Mucosa of stomach (tissue), 1 donor: ENCODE results near the gene MEIOB.

Source experiments
- H3K27me3 ChIP-seq: one replicate; pipeline ENCODE4 v1.7.0; 2013; ENCODE audit warnings: mild to moderate bottlenecking, low read length; ENCODE audit not compliant: control insufficient read depth, insufficient read depth
- H3K36me3 ChIP-seq: one replicate; pipeline ENCODE4 v1.7.0; 2013; ENCODE audit warnings: low read length; ENCODE audit not compliant: control insufficient read depth, insufficient read depth
- H3K4me1 ChIP-seq: one replicate; pipeline ENCODE4 v1.7.0; 2013; ENCODE audit warnings: mild to moderate bottlenecking, low read length; ENCODE audit not compliant: control insufficient read depth, insufficient read depth
- H3K4me3 ChIP-seq: one replicate; pipeline ENCODE4 v1.7.0; 2013; ENCODE audit warnings: low read length
- H3K9ac ChIP-seq: one replicate; pipeline ENCODE4 v1.7.0; 2013; ENCODE audit warnings: mild to moderate bottlenecking, low read length, moderate library complexity
- H3K9me3 ChIP-seq: one replicate; pipeline ENCODE4 v1.7.0; 2013; ENCODE audit warnings: mild to moderate bottlenecking, low read length, moderate library complexity; ENCODE audit not compliant: control insufficient read depth
- donor health status: Pancreatic carcinoma.

The MEIOB gene

DNA sequence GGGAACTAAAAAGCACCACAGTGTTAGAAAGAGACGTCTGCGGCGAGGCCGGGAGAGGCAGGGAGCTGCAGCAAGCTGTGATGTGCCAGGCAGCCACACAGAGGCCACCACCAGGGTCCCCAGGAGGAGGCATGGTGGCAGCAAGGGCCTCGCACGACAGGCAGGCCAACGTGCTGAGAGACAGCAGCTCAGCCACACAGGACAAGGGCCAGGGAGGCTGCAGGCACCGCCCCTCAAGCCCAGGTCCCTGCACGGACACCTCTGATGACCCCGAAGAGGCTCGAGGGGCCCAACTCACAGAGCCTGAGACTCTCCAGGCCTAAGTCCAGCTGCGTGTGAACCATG, 51.0 kb downstream of the MEIOB start:
- H3K36me3 ChIP-seq, result no peaks in the 10 kb centered on the region
- no peaks in the 10 kb centered on the region for H3K9me3 ChIP-seq

DNA sequence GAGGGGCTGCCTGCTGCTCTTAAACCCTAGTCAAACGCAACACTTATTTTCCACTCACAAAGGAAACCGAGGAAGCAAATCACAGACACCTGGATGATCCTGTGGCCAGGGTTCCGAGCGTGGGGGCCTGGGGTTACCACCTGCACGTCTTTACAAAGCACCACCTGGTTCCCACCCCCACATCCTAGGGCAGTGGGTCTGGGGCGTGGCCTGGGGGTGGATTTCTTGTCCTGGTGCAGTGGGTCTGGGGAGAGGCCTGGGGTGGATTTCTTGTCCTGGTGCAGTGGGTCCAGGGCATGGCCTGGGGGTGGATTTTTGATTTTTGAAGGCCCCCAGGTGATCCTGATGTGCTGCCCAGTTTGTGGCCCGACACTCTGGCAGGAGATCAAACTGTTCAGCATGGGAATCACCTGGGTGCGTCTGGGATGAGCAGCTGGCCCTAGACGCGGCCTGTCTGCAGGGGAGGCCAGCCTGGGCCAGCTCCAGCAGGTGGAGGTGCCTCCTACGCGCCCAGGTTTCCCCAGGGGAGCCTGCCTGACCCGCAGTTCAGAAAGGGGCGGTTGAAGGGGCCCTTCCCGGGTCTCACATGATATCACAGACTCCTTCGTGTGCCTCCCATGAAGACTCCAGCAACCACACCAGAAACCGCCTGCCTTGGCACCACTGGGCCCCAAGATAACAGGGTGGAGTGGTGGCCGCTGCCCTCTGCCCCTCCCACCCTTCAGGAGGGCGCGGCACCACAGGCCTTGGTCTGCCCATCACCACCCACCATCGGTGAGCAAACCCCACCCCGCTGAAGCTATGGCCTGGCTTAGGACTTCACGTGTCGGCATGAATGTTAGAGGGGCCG, 51.6 kb downstream of the MEIOB start:
- H3K27me3 ChIP-seq, result no peaks in the 10 kb centered on the region
- H3K4me1 ChIP-seq, result peaks cover 6% of the 10 kb centered on the region
- H3K36me3 ChIP-seq, result no peaks in the 10 kb centered on the region
- no peak overlapping the region for H3K4me3 ChIP-seq
- no peaks in the 10 kb centered on the region for H3K9me3 ChIP-seq
- H3K9ac ChIP-seq, result no peak overlapping the region

More for the DNA sequence above, 51.0 kb downstream of the MEIOB start:
- Histone ChIP-seq H3K27me3 (no peaks in the 10 kb centered on the region), H3K4me3 (no peak overlapping the region), H3K4me1 (peaks cover 12% of the 10 kb centered on the region), H3K9ac (no peak overlapping the region)

DNA sequence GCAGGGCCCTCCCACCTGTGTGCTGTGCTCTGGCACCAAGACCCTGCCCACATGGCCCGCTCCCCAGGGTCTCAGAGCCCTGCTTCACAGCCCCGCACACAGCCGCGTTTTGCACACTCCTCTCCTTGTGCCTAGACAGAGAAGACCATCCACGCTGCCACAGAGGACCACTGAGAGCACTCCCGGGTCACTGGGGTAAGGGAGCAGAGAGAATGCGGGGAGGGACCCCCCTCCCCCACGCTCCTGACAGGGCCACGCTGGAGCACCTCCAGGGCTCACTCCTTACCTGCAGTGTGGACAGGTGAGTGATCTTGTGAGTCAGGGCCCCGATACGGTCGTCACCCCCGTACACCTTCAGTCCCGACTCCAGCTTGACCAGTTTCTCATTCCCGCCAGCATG, 52.4 kb downstream of the MEIOB start:
- H3K4me1 ChIP-seq, result no peaks in the 10 kb centered on the region
- no peaks in the 10 kb centered on the region for H3K9me3 ChIP-seq
- H3K9ac ChIP-seq, result no peak overlapping the region
- no peak overlapping the region for H3K4me3 ChIP-seq
- H3K36me3 ChIP-seq, result no peaks in the 10 kb centered on the region
- H3K27me3 ChIP-seq, result no peaks in the 10 kb centered on the region

DNA sequence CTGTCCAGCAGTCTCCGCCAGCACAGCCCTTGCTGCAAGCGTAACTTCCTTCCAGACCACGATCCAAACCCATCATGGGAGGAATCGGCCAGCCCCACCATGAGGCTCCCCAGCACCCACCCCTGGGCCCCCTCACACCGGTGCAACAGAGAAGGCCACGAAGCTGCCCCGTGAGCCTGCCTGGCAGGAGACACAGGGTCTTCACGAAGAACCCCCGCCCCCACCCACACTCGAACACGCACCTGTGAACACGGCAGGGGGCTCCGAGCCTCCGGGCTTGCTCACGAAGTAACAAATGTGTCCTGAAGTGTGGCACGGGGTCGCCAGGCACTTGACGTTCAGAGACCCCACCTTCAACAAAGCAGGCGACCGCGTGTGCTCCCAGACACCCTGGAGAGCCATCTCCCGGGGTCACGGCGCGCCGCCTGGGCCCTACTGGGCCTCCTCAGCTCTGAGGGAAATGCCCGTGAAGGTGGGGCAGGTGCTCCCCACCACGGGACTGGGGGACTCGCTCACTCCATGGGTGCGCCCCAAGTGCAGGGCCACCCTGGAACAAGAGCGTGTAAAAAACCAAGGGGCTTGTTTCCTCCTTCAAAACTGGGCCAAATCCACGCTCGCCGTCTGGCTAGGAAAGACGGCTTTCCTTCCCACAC, 53.0 kb downstream of the MEIOB start:
- H3K4me1 ChIP-seq, result no peaks in the 10 kb centered on the region
- H3K9me3 ChIP-seq, result no peaks in the 10 kb centered on the region
- H3K9ac ChIP-seq, result no peak overlapping the region
- H3K27me3 ChIP-seq, result no peaks in the 10 kb centered on the region
- H3K36me3 ChIP-seq, result no peaks in the 10 kb centered on the region
- no peak overlapping the region for H3K4me3 ChIP-seq

DNA sequence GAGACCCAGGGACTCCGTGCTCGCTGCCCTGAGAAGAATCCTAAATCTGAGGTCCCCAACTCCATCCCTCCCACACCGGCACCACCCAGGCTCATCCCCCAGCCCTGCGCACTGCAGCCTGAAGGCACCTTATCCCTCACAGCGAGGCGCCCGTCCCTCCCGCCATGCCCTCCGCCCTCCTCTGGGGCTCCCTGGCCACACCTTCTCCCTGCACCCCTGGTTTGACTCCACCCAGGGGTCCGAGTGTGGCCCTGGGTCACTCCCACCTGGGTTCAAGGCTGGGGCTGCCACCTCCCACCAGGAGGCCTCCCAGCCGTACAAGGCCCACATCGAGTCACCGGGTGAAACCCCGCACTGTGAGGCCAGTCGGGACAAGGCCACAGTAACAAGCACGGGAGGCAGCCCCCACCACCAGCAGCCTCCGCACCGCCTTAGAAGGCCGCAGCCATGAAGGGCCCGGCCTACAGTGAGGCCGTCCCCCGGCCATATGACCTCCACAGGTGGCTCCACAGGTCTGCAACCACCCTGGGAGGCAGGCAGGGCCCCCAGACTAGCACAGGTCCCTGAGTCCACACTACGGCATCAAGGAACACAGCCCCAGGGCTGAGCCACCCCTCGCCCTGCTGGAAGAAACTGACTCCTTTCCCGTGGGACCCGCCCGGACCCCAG, 53.6 kb downstream of the MEIOB start:
- Histone ChIP-seq H3K27me3 (no peaks in the 10 kb centered on the region), H3K4me1 (no peaks in the 10 kb centered on the region), H3K9me3 (no peaks in the 10 kb centered on the region), H3K4me3 (no peak overlapping the region), H3K9ac (no peak overlapping the region), H3K36me3 (no peaks in the 10 kb centered on the region)

DNA sequence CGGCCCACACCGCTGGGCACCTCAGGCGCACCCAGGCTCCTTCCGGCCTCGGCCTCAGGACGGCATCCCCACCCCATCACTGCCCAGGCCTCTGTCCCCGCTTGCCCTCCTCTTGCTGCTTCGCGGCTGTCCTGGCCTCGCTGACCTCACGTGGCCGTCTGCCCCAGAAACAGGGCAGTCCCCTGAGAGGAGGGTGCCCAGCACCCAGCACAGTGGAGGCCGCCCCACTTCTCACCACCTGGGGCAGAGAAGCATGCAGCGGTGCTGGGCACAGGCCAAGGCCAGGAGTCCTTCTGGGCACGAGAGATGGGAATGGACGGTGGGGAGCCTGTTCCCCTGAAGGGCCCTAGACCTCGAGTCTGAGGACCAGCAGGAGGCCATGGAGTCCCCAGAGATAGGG, 54.2 kb downstream of the MEIOB start:
- H3K27me3 ChIP-seq, result no peaks in the 10 kb centered on the region
- H3K4me3 ChIP-seq, result no peak overlapping the region
- no peaks in the 10 kb centered on the region for H3K36me3 ChIP-seq
- H3K9ac ChIP-seq, result no peak overlapping the region
- peaks cover 4% of the 10 kb centered on the region for H3K4me1 ChIP-seq
- no peaks in the 10 kb centered on the region for H3K9me3 ChIP-seq

DNA sequence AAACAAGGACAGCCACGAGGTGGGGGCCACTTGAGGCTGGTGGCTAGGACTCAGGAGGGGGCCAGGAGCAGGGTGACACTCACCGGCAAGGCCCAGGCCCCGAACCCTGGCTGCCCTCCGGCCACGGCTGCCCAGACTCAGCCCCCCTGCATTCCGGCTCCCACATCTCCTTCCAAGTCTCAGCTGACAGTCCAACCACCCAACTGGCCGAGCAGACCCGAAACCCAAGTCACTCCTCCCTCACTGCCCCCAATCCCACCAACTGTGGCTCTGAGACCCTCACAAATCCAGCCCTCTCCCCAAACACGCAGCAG, 54.7 kb downstream of the MEIOB start:
- Histone ChIP-seq H3K36me3 (no peaks in the 10 kb centered on the region), H3K9me3 (no peaks in the 10 kb centered on the region), H3K27me3 (no peaks in the 10 kb centered on the region), H3K9ac (no peak overlapping the region), H3K4me3 (no peak overlapping the region), H3K4me1 (peaks cover 6% of the 10 kb centered on the region)

DNA sequence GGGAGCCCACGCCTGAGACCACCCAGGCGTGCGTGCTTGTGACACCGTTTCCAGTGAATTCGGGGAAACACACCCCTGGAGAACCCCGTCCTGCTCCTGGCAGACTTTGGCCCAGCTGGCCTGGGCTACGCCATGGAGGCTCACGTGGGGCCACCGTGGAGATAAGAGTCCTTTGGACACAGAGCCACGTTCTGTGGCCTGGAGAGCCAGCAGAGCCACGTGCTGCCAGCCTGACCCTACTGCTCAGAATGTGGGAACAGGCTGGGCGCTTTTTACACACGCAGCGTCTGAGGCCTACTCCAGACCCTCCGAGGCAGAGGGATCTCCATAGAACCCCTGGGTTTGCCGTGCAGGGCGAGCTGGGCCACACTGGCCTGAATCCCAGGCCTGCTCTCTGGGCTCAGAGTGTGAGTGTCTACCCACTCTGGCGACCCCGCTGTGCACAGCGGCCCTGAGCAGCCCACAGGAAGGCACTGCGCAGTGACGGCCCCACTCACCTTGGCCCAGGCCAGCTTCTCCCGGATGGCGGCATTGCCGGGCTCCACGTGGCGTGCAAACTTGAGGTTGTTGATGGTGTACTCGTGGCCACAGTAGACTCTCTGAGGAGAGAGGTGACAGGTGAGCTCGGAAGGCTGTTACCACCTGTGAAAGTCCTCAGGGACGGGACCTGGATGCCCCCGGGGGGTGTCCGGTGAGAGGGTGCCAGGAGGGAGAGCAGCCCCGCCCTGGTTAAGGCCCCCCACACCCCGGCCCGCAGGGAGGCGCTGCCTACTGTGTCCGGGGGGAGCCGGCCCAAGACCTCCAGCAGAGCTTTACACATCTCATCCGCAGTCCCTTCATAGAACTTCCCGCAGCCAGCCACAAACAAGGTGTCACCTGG, 55.3 kb downstream of the MEIOB start:
- Histone ChIP-seq H3K27me3 (no peaks in the 10 kb centered on the region), H3K9ac (no peak overlapping the region), H3K4me1 (peaks cover 6% of the 10 kb centered on the region), H3K4me3 (no peak overlapping the region), H3K9me3 (no peaks in the 10 kb centered on the region), H3K36me3 (no peaks in the 10 kb centered on the region)

DNA sequence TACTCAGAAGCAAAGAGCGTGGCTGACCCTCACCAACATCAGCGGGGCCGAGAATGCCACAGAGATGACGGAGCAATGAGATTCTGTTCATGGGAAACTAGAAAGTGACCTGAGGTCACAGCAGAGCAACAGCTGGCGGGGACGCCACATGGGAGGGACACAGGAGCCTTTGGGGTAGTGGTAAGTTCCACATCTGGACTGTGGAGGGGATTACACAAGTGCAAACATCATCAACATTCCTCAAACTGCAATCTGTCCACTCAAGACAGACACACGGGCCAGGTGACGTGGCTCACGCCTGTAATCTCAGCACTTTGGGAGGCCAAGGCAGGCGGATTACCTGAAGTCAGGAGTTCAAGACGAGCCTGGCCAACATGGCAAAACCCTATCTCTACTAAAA, 56.5 kb downstream of the MEIOB start:
- Histone ChIP-seq H3K27me3 (no peaks in the 10 kb centered on the region), H3K36me3 (no peaks in the 10 kb centered on the region), H3K4me3 (no peak overlapping the region), H3K9ac (no peak overlapping the region), H3K9me3 (no peaks in the 10 kb centered on the region), H3K4me1 (peaks cover 6% of the 10 kb centered on the region)

DNA sequence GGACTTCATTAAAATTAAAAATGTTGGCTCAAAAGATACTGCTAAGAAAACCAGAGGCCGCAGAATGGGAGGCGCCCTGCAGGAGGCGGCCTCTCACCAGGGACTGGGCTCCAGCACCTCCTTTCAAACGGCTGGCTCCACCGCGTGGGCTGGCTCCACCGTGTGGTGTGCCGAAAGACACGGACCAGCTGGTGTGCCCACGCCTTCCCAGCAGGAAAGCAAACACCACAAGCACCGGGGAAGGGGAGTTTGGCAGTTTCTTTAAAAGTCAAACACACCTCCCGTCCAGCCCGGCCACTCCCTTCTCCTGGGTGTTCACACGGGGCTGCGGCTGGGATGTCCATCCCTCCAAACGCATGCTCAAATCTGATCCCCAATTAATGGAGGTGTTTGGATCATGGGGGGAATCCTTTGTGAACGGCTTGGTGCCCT, 59.2 kb downstream of the MEIOB start:
- Histone ChIP-seq H3K4me3 (no peak overlapping the region), H3K9ac (no peak overlapping the region), H3K4me1 (peaks cover 6% of the 10 kb centered on the region), H3K27me3 (no peaks in the 10 kb centered on the region), H3K36me3 (no peaks in the 10 kb centered on the region), H3K9me3 (no peaks in the 10 kb centered on the region)

DNA sequence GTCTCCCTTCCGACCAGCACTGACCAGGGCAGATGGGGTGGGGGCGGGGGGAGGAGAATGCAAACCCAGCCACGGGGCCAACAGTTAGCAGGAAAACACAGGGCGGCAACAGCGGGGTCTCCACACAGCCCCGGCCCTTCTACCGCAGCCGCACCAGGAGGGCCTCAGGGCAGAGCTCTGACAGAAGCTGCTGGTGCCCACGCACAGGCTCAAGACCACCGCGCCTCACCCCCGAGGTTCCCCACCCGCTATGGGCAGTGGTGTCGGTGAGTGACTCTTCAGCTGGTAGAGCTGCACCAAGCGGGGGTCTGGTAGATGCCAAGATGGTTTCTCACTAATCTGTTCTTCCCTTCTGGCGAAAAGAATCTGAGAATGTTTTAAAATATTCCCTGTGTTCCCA, 61.4 kb downstream of the MEIOB start:
- no peaks in the 10 kb centered on the region for H3K9me3 ChIP-seq
- peaks cover 6% of the 10 kb centered on the region for H3K4me1 ChIP-seq
- H3K27me3 ChIP-seq, result no peaks in the 10 kb centered on the region
- H3K36me3 ChIP-seq, result peaks cover 5% of the 10 kb centered on the region
- no peak overlapping the region for H3K4me3 ChIP-seq
- no peak overlapping the region for H3K9ac ChIP-seq
